ENCODE data around the gene TPRN.
A peak's percentile ranks its signal among the peaks of the same experiment; 100 is the strongest.

Gene TPRN

GRCh38 chr9:137188490-137189296, 11.8 kb downstream of the TPRN start, which contains the start of the genes ANAPC2 and SSNA1:
Gene ANAPC2, minus strand, starts transcription at chr9:137188560. Its CDS starts 28 bp downstream, at chr9:137188532.
Gene SSNA1, plus strand, starts transcription at chr9:137188676. Its CDS starts 51 bp downstream, at chr9:137188727.
- DNase-seq = peak; percentile 83 to 90 (median 88)

- DNase-seq = no peak
Measured at GRCh38 chr9:137188086-137188489, 12.5 kb downstream of the TPRN start.

GRCh38 chr9:137187386-137187785, 13.2 kb downstream of the TPRN start:
- no peak for DNase-seq

- no peak for DNase-seq
Measured at GRCh38 chr9:137186385-137186784, 14.2 kb downstream of the TPRN start.

GRCh38 chr9:137185921-137186320, 14.6 kb downstream of the TPRN start:
- DNase-seq = no peak

GRCh38 chr9:137184881-137185660, 15.5 kb downstream of the TPRN start:
- no peak for DNase-seq

GRCh38 chr9:137183980-137184595, 16.5 kb downstream of the TPRN start:
- no peak for DNase-seq

- no peak for DNase-seq
Measured at GRCh38 chr9:137182836-137183235, 17.7 kb downstream of the TPRN start.

- no peak for DNase-seq
Measured at GRCh38 chr9:137181680-137182079, 18.9 kb downstream of the TPRN start.

GRCh38 chr9:137180491-137180890, 20.1 kb downstream of the TPRN start:
- DNase-seq = no peak

- DNase-seq = no peak
Measured at GRCh38 chr9:137179761-137180160, 20.8 kb downstream of the TPRN start.

- DNase-seq = no peak
Measured at GRCh38 chr9:137178939-137179630, 21.5 kb downstream of the TPRN start.

GRCh38 chr9:137178201-137178938, 22.2 kb downstream of the TPRN start:
- DNase-seq = no peak

- no peak for DNase-seq
Measured at GRCh38 chr9:137176302-137177182, 24.0 kb downstream of the TPRN start.

- no peak for DNase-seq
Measured at GRCh38 chr9:137175345-137175961, 25.1 kb downstream of the TPRN start.

- DNase-seq = no peak
Measured at GRCh38 chr9:137174722-137175293, 25.7 kb downstream of the TPRN start.

- no peak for DNase-seq
Measured at GRCh38 chr9:137173796-137174664, 26.5 kb downstream of the TPRN start.

- no peak for DNase-seq
Measured at GRCh38 chr9:137172901-137173795, 27.4 kb downstream of the TPRN start.

Measured in activated CD4-positive, CD25-positive, alpha-beta regulatory T cell (primary cell).